Measurements from ENCODE around the gene GALNTL6.
A peak's percentile ranks its signal among the peaks of the same experiment; 100 is the strongest.

GALNTL6 gene

DNA sequence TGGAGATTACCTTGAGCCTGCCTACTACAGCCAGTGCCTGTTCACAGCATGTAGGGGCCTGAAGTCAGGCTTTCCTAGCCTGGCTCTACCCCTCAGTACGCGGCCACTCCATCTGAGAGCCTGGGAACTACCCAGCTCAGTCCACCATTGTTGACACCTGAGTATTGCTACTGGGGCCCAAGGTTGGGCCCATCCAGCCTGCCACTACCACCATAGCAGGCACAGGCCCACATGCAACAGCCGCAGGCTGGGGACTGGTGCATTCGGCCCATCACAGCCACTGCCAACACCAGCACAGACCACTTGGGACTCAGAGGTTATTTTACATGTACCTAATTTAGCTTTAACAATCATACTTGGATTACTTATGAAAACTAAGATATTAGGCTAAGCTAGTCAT is 314.0 kb downstream of the GALNTL6 start:
- Histone ChIP-seq H2AK5ac (ENCODE audit: low read length, severe bottlenecking) (no peak overlapping the region), H3K4me3 (ENCODE audit: insufficient read depth in 1 of 2, low read depth in 1 of 2, low read length in 2 of 2) (no peak overlapping the region), H3K14ac (ENCODE audit: low read length in 2 of 2) (peak overlapping the region in 1 of 2 experiments; percentile 31), H3K36me3 (ENCODE audit: control insufficient read depth in 1 of 2, insufficient read depth in 2 of 2, low read depth in 1 of 2, low read length in 2 of 2) (no peaks in the 10 kb centered on the region), H2BK5ac (ENCODE audit: low read depth, low read length, poor library complexity, severe bottlenecking) (no peak overlapping the region), H3K23ac (ENCODE audit: low read length in 2 of 2) (no peak overlapping the region), H3K27ac (ENCODE audit: low read length, poor library complexity, severe bottlenecking) (no peak overlapping the region), H2BK120ac (ENCODE audit: low read depth, low read length) (no peak overlapping the region), H2BK15ac (ENCODE audit: low read depth, poor library complexity, severe bottlenecking) (no peak overlapping the region), H3K4ac (ENCODE audit: low read depth in 1 of 2, low read length in 2 of 2) (no peak overlapping the region), H3K18ac (ENCODE audit: low read depth in 1 of 2, low read length in 2 of 2) (peak overlapping the region in 1 of 2 experiments; percentile 54), H2AFZ (ENCODE audit: low read depth, low read length) (no peak overlapping the region), H3K27me3 (ENCODE audit: control insufficient read depth in 1 of 2, insufficient read depth in 1 of 2, low read length in 2 of 2) (no peaks in the 10 kb centered on the region), H3K4me1 (ENCODE audit: control insufficient read depth, insufficient read depth, low read depth, low read length) (no peaks in the 10 kb centered on the region), H3K79me1 (replicated peaks; ENCODE audit: low read length, poor library complexity, severe bottlenecking) (no peaks in the 10 kb centered on the region), H4K91ac (ENCODE audit: low read length) (no peak overlapping the region), H3K9me3 (ENCODE audit: control insufficient read depth, low read length) (no peaks in the 10 kb centered on the region), H3K9ac (ENCODE audit: low read length) (no peak overlapping the region), H3K4me2 (ENCODE audit: low read length, poor library complexity, severe bottlenecking) (no peak overlapping the region), H4K8ac (ENCODE audit: low read length) (peak overlapping the region; percentile 13), H2BK12ac (ENCODE audit: low read length in 2 of 2) (peak overlapping the region in 1 of 2 experiments; percentile 77)
- no peak for DNase-seq
- WGBS: 100% methylated on average over 3 of the region's 4 CpGs

DNA sequence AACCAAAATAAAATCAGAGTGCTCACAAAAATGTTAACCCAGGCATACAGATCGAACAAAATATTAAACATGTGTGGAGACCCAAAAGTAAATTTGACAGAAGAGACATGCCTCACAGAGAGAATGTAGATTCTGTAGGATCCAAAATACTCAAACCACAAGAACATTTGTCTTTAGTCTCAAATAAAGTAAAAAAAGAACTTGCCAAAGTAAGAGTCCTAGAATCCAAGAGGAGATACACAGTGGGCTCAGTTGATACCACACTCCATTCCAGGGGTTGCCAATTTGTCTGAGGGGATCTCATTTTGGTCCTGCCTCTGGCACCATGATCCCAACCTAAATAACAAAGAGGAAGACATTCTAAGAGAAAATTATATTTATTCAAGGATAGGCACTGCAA is 316.4 kb downstream of the GALNTL6 start:
- Histone ChIP-seq H3K23ac (ENCODE audit: low read length in 2 of 2) (no peak overlapping the region), H3K79me1 (replicated peaks; ENCODE audit: low read length, poor library complexity, severe bottlenecking) (no peaks in the 10 kb centered on the region), H3K27ac (ENCODE audit: low read length, poor library complexity, severe bottlenecking) (no peak overlapping the region), H3K4me3 (ENCODE audit: insufficient read depth in 1 of 2, low read depth in 1 of 2, low read length in 2 of 2) (no peak overlapping the region), H3K27me3 (ENCODE audit: control insufficient read depth in 1 of 2, insufficient read depth in 1 of 2, low read length in 2 of 2) (no peaks in the 10 kb centered on the region), H2BK12ac (ENCODE audit: low read length in 2 of 2) (no peak overlapping the region), H3K4ac (ENCODE audit: low read depth in 1 of 2, low read length in 2 of 2) (no peak overlapping the region), H3K9ac (ENCODE audit: low read length) (no peak overlapping the region), H2AK5ac (ENCODE audit: low read length, severe bottlenecking) (no peak overlapping the region), H3K4me1 (ENCODE audit: control insufficient read depth, insufficient read depth, low read depth, low read length) (no peaks in the 10 kb centered on the region), H4K8ac (ENCODE audit: low read length) (no peak overlapping the region), H3K9me3 (ENCODE audit: control insufficient read depth, low read length) (no peaks in the 10 kb centered on the region), H3K4me2 (ENCODE audit: low read length, poor library complexity, severe bottlenecking) (no peak overlapping the region), H3K14ac (ENCODE audit: low read length in 2 of 2) (no peak overlapping the region), H2BK5ac (ENCODE audit: low read depth, low read length, poor library complexity, severe bottlenecking) (no peak overlapping the region), H3K36me3 (ENCODE audit: control insufficient read depth in 1 of 2, insufficient read depth in 2 of 2, low read depth in 1 of 2, low read length in 2 of 2) (no peaks in the 10 kb centered on the region), H2AFZ (ENCODE audit: low read depth, low read length) (no peak overlapping the region), H2BK120ac (ENCODE audit: low read depth, low read length) (no peak overlapping the region), H4K91ac (ENCODE audit: low read length) (no peak overlapping the region), H2BK15ac (ENCODE audit: low read depth, poor library complexity, severe bottlenecking) (no peak overlapping the region), H3K18ac (ENCODE audit: low read depth in 1 of 2, low read length in 2 of 2) (no peak overlapping the region)
- no peak for DNase-seq
- WGBS: 100% methylated on average over 1 of the region's 1 CpG

DNA sequence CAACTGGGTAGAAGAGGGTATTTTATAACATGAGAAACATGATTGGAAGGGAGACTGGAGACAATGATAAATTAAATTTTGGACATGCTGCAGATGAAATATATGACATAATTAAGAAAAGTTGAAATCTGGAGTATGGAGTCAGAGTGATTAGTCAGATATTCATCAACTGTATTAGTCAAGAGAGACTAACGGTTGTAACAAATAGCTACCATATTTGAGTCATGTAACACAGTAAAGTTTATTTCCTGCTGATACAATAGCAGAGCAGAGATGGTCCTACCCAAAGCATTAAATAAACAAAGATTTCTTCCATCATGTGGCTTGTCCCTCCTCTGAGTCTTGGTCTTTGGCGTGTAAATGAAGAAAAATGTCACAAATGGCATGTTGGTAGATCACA is 321.3 kb downstream of the GALNTL6 start:
- Histone ChIP-seq H3K27me3 (ENCODE audit: control insufficient read depth in 1 of 2, insufficient read depth in 1 of 2, low read length in 2 of 2) (no peaks in the 10 kb centered on the region), H2BK15ac (ENCODE audit: low read depth, poor library complexity, severe bottlenecking) (no peak overlapping the region), H4K91ac (ENCODE audit: low read length) (no peak overlapping the region), H3K27ac (ENCODE audit: low read length, poor library complexity, severe bottlenecking) (no peak overlapping the region), H3K18ac (ENCODE audit: low read depth in 1 of 2, low read length in 2 of 2) (no peak overlapping the region), H3K79me1 (replicated peaks; ENCODE audit: low read length, poor library complexity, severe bottlenecking) (no peaks in the 10 kb centered on the region), H3K9ac (ENCODE audit: low read length) (no peak overlapping the region), H2AFZ (ENCODE audit: low read depth, low read length) (no peak overlapping the region), H3K14ac (ENCODE audit: low read length in 2 of 2) (no peak overlapping the region), H2BK120ac (ENCODE audit: low read depth, low read length) (no peak overlapping the region), H3K4me2 (ENCODE audit: low read length, poor library complexity, severe bottlenecking) (no peak overlapping the region), H3K9me3 (ENCODE audit: control insufficient read depth, low read length) (no peaks in the 10 kb centered on the region), H2AK5ac (ENCODE audit: low read length, severe bottlenecking) (no peak overlapping the region), H3K4me1 (ENCODE audit: control insufficient read depth, insufficient read depth, low read depth, low read length) (no peaks in the 10 kb centered on the region), H2BK12ac (ENCODE audit: low read length in 2 of 2) (no peak overlapping the region), H4K8ac (ENCODE audit: low read length) (no peak overlapping the region), H2BK5ac (ENCODE audit: low read depth, low read length, poor library complexity, severe bottlenecking) (no peak overlapping the region), H3K4me3 (ENCODE audit: insufficient read depth in 1 of 2, low read depth in 1 of 2, low read length in 2 of 2) (no peak overlapping the region), H3K23ac (ENCODE audit: low read length in 2 of 2) (no peak overlapping the region), H3K36me3 (ENCODE audit: control insufficient read depth in 1 of 2, insufficient read depth in 2 of 2, low read depth in 1 of 2, low read length in 2 of 2) (no peaks in the 10 kb centered on the region), H3K4ac (ENCODE audit: low read depth in 1 of 2, low read length in 2 of 2) (no peak overlapping the region)
- DNase-seq: no peak
- WGBS: 89% methylated on average over 1 of the region's 2 CpGs

DNA sequence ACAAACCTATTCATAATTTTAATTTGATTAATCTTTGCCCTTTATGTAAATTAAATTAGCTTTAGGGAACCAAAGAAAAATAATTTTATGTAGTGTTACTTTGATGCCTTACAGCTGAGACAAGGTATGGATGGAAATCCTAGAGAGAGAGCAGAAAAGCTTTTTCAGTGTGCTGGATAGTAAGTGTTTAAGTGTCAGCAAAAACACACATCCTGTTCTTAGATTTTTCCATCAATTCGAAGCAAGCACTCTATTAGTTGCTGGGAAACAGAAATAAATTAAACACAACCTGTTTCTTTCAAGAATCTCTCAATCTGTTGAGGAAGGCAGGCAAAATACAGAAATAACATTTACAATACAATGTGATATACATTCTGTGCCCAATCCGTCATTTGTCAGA is 327.8 kb downstream of the GALNTL6 start:
- Histone ChIP-seq H3K23ac (ENCODE audit: low read length in 2 of 2) (no peak overlapping the region), H2BK120ac (ENCODE audit: low read depth, low read length) (no peak overlapping the region), H3K18ac (ENCODE audit: low read depth in 1 of 2, low read length in 2 of 2) (no peak overlapping the region), H2AFZ (ENCODE audit: low read depth, low read length) (no peak overlapping the region), H3K14ac (ENCODE audit: low read length in 2 of 2) (no peak overlapping the region), H4K8ac (ENCODE audit: low read length) (no peak overlapping the region), H2BK12ac (ENCODE audit: low read length in 2 of 2) (no peak overlapping the region), H3K27ac (ENCODE audit: low read length, poor library complexity, severe bottlenecking) (no peak overlapping the region), H3K4me2 (ENCODE audit: low read length, poor library complexity, severe bottlenecking) (no peak overlapping the region), H3K9me3 (ENCODE audit: control insufficient read depth, low read length) (no peaks in the 10 kb centered on the region), H2BK5ac (ENCODE audit: low read depth, low read length, poor library complexity, severe bottlenecking) (no peak overlapping the region), H3K79me1 (replicated peaks; ENCODE audit: low read length, poor library complexity, severe bottlenecking) (no peaks in the 10 kb centered on the region), H3K9ac (ENCODE audit: low read length) (no peak overlapping the region), H3K4me1 (ENCODE audit: control insufficient read depth, insufficient read depth, low read depth, low read length) (no peaks in the 10 kb centered on the region), H3K27me3 (ENCODE audit: control insufficient read depth in 1 of 2, insufficient read depth in 1 of 2, low read length in 2 of 2) (no peaks in the 10 kb centered on the region), H2BK15ac (ENCODE audit: low read depth, poor library complexity, severe bottlenecking) (no peak overlapping the region), H3K4ac (ENCODE audit: low read depth in 1 of 2, low read length in 2 of 2) (no peak overlapping the region), H4K91ac (ENCODE audit: low read length) (no peak overlapping the region), H3K4me3 (ENCODE audit: insufficient read depth in 1 of 2, low read depth in 1 of 2, low read length in 2 of 2) (no peak overlapping the region), H3K36me3 (ENCODE audit: control insufficient read depth in 1 of 2, insufficient read depth in 2 of 2, low read depth in 1 of 2, low read length in 2 of 2) (no peaks in the 10 kb centered on the region), H2AK5ac (ENCODE audit: low read length, severe bottlenecking) (no peak overlapping the region)
- DNase-seq: peak; percentile 6
- 50% methylated on average over 1 of the region's 2 CpGs for WGBS
